ENCODE results near the gene C1orf115.
"Not testable (repeated sequence)": the region's sequence is repeated elsewhere in the genome, so short reads cannot be mapped to it uniquely, and the experiment has no call there.

Gene C1orf115

GRCh38 chr1:220733086-220733601 lies 43.0 kb downstream of the C1orf115 start:
- peak; percentile 96 for TF ChIP-seq CTCF (conservative IDR thresholded peaks at IDR 0.05; ENCODE audit: low read depth, low read length)
- H3K27ac ChIP-seq: no peak overlapping the region
- peak overlapping the region; percentile 39 for H3K4me2 ChIP-seq
- peaks cover 11% of the 10 kb centered on the region for H3K4me1 ChIP-seq (ENCODE audit: low read depth, poor library complexity, severe bottlenecking)
- H3K79me2 ChIP-seq (ENCODE audit: insufficient read depth, low read depth): no peaks in the 10 kb centered on the region
- H3K9ac ChIP-seq: no peak overlapping the region
- H3K27me3 ChIP-seq (ENCODE audit: insufficient read depth, low read depth): no peaks in the 10 kb centered on the region
- H4K20me1 ChIP-seq (ENCODE audit: insufficient read depth): no peaks in the 10 kb centered on the region
- peak overlapping the region; percentile 96 for H2AFZ ChIP-seq (ENCODE audit: low read depth)
- H3K4me3 ChIP-seq (IDR thresholded peaks at IDR 0.05; ENCODE audit: insufficient read depth, low read depth, low read length): peak overlapping the region; percentile 35
- no peaks in the 10 kb centered on the region for H3K36me3 ChIP-seq (ENCODE audit: insufficient read depth)

DNA sequence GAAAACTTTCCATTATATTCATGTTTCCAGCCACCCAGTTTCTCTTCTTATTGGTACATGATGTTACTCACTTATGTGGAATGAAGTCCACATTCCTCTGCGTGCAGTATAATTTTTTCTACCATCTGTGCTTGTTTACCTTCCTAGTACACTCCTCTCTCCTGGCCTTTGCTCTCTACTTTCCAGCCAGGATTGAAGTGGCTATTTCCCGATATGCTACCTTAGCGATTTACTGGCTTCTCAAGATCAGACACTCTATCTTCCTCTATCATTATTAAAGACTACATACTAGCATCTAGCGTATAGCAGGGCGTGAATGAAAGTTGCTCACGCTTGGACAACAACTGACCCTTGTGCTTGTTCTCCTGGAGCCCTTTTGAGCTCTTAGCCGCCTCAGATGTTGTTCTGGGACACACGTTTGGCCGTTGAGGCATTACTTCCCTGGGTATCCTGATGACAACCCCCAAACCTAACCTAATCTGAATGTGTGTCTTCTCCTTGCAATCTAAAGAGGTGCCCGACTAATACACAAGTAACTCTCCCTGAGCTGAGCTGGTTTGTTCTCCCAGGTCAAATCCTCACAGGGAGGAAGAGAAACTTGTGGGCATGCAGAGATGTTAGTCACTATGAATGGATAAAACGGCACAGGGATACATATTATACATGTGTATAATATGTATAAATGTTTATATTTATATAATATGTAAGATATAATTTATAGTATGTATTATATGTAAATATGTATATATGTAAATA lies 44.6 kb downstream of the C1orf115 start:
- H2AFZ ChIP-seq (ENCODE audit: low read depth): no peak overlapping the region
- H3K36me3 ChIP-seq (ENCODE audit: insufficient read depth): no peaks in the 10 kb centered on the region
- peaks cover 11% of the 10 kb centered on the region for H3K4me1 ChIP-seq (ENCODE audit: low read depth, poor library complexity, severe bottlenecking)
- no peak overlapping the region for H3K4me3 ChIP-seq (IDR thresholded peaks at IDR 0.05; ENCODE audit: insufficient read depth, low read depth, low read length)
- no peaks in the 10 kb centered on the region for H3K27me3 ChIP-seq (ENCODE audit: insufficient read depth, low read depth)
- no peak overlapping the region for H3K9ac ChIP-seq
- no peak overlapping the region for H3K4me2 ChIP-seq
- no peak for TF ChIP-seq CTCF (conservative IDR thresholded peaks at IDR 0.05; ENCODE audit: low read depth, low read length)
- H4K20me1 ChIP-seq (ENCODE audit: insufficient read depth): no peaks in the 10 kb centered on the region
- H3K27ac ChIP-seq: no peak overlapping the region
- no peaks in the 10 kb centered on the region for H3K79me2 ChIP-seq (ENCODE audit: insufficient read depth, low read depth)

DNA sequence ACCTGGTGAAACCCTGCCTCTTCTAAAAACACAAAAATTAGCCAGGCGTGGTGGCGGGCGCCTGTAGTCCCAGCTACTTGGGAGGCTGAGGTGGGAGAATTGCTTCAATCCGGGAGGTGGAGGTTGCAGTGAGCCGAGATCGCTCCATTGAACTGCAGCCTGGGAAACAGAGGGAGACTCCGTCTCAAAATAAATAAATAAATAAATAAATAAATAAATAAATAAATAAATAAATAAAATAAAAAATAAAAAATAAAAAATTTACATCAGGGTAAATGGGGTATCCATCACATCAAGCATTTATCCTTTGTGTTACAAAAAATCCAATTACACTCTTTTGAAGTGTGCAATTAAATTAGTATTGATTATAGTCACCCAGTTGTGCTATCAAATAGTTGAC lies 46.1 kb downstream of the C1orf115 start:
- H3K27ac ChIP-seq; H3K4me2 ChIP-seq; H3K36me3 ChIP-seq (ENCODE audit: insufficient read depth); H3K4me3 ChIP-seq (IDR thresholded peaks at IDR 0.05; ENCODE audit: insufficient read depth, low read depth, low read length); H2AFZ ChIP-seq (ENCODE audit: low read depth); H4K20me1 ChIP-seq (ENCODE audit: insufficient read depth); H3K9ac ChIP-seq; H3K27me3 ChIP-seq (ENCODE audit: insufficient read depth, low read depth); H3K79me2 ChIP-seq (ENCODE audit: insufficient read depth, low read depth): not testable (repeated sequence)
- H3K4me1 ChIP-seq (ENCODE audit: low read depth, poor library complexity, severe bottlenecking): peaks cover 11% of the 10 kb centered on the region

- Histone ChIP-seq H3K79me2 (ENCODE audit: insufficient read depth, low read depth) (no peaks in the 10 kb centered on the region), H3K4me2 (no peak overlapping the region), H3K4me1 (ENCODE audit: low read depth, poor library complexity, severe bottlenecking) (no peaks in the 10 kb centered on the region), H3K27me3 (ENCODE audit: insufficient read depth, low read depth) (no peaks in the 10 kb centered on the region), H3K27ac (no peak overlapping the region), H3K9ac (no peak overlapping the region), H3K36me3 (ENCODE audit: insufficient read depth) (no peaks in the 10 kb centered on the region), H4K20me1 (ENCODE audit: insufficient read depth) (no peaks in the 10 kb centered on the region), H3K4me3 (IDR thresholded peaks at IDR 0.05; ENCODE audit: insufficient read depth, low read depth, low read length) (no peak overlapping the region), H2AFZ (ENCODE audit: low read depth) (no peak overlapping the region)
- TF ChIP-seq CTCF (conservative IDR thresholded peaks at IDR 0.05; ENCODE audit: low read depth, low read length): no peak
Observed at GRCh38 chr1:220741349-220741748, 51.2 kb downstream of the C1orf115 start.

DNA sequence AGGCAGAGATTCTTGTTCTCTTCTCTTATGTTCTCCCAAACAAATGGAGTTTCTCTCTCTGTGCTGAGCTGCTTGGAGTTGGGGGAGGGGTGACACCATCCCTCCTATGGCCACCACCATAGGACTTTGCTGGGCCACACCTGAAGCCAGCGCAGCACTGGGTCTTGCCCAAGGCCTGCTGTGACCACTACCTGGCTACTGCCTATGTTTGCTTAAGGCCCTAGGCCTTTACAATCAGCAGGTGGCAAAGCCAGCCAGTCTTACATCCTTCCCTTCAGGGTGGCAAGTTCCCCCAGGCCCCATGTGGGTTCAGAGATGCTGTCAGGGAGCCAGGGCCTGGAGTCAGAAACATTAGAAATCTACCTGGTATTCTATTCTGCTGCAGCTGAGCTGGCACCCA lies 51.7 kb downstream of the C1orf115 start:
- H3K79me2 ChIP-seq (ENCODE audit: insufficient read depth, low read depth): no peaks in the 10 kb centered on the region
- H3K9ac ChIP-seq: no peak overlapping the region
- H3K36me3 ChIP-seq (ENCODE audit: insufficient read depth): no peaks in the 10 kb centered on the region
- no peak overlapping the region for H3K27ac ChIP-seq
- H3K27me3 ChIP-seq (ENCODE audit: insufficient read depth, low read depth): no peaks in the 10 kb centered on the region
- TF ChIP-seq CTCF (conservative IDR thresholded peaks at IDR 0.05; ENCODE audit: low read depth, low read length): no peak
- H4K20me1 ChIP-seq (ENCODE audit: insufficient read depth): no peaks in the 10 kb centered on the region
- H2AFZ ChIP-seq (ENCODE audit: low read depth): no peak overlapping the region
- H3K4me2 ChIP-seq: no peak overlapping the region
- H3K4me3 ChIP-seq (IDR thresholded peaks at IDR 0.05; ENCODE audit: insufficient read depth, low read depth, low read length): no peak overlapping the region
- no peaks in the 10 kb centered on the region for H3K4me1 ChIP-seq (ENCODE audit: low read depth, poor library complexity, severe bottlenecking)

All from KMS-11 (cell line).